CD14-positive monocyte (primary cell): ENCODE measurements around the gene SPAAR. TPM values are rescaled to one million over a fixed set of nuclear protein-coding genes. Genes with fewer than 3 reads are reported as not detected.

ENCODE experiments used
- DNase-seq, 3 donors: peaks; one replicate each; pipeline ENCODE4 v3.0.0-alpha.2; 2011 to 2022
- H2AFZ ChIP-seq: 2 replicates; pipeline ENCODE4 v1.6.0; 2012; ENCODE audit warnings: mild to moderate bottlenecking, low read depth, low read length, inconsistent platforms; ENCODE audit not compliant: insufficient read depth, poor library complexity, severe bottlenecking
- H3K27ac ChIP-seq, 2 donors: 1 replicate in 1 of 2; 2 replicates in 1 of 2; pipeline ENCODE4 v1.5.1; 2012 to 2013; ENCODE audit warnings: low read length in 2 of 2, control low read depth in 1 of 2, inconsistent platforms in 1 of 2, low read depth in 1 of 2, mild to moderate bottlenecking in 1 of 2
- H3K27me3 ChIP-seq, 2 donors: one replicate each; pipeline versions ENCODE4 v1.6.0 to v1.6.1; 2011 to 2013; ENCODE audit warnings: low read length in 2 of 2; ENCODE audit not compliant: control insufficient read depth in 2 of 2, insufficient read depth in 2 of 2
- H3K36me3 ChIP-seq, 2 donors: replicated peaks in 1 of 2; 1 replicate in 1 of 2; 2 replicates in 1 of 2; pipeline versions ENCODE4 v1.5.1 to v1.6.1; 2012 to 2013; ENCODE audit warnings: low read length in 2 of 2, control low read depth in 1 of 2, inconsistent platforms in 1 of 2, mild to moderate bottlenecking in 1 of 2; ENCODE audit not compliant: insufficient read depth in 2 of 2, control insufficient read depth in 1 of 2
- H3K4me1 ChIP-seq, 2 donors: 1 replicate in 1 of 2; 2 replicates in 1 of 2; pipeline versions ENCODE4 v1.5.1 to v1.6.1; 2012 to 2013; ENCODE audit warnings: low read length in 2 of 2, control low read depth in 1 of 2, inconsistent platforms in 1 of 2, mild to moderate bottlenecking in 1 of 2, moderate library complexity in 1 of 2; ENCODE audit not compliant: insufficient read depth in 2 of 2, control insufficient read depth in 1 of 2
- H3K4me2 ChIP-seq: replicated peaks from 2 replicates; pipeline ENCODE3; 2012; ENCODE audit warnings: low read length, moderate library complexity, mild to moderate bottlenecking; ENCODE audit not compliant: poor library complexity, severe bottlenecking; ENCODE audit errors: extremely low read depth
- H3K4me3 ChIP-seq, 3 experiments: fragments of 200-600 bp in 1 of 3; sonication (generic) in 1 of 3; replicated peaks in 1 of 3; 1 replicate in 2 of 3; 2 replicates in 1 of 3; pipeline ENCODE4 v1.5.1; 2011 to 2013; ENCODE audit warnings: low read length in 3 of 3, mild to moderate bottlenecking in 3 of 3, control low read depth in 2 of 3, low read depth in 2 of 3, inconsistent platforms in 1 of 3, moderate library complexity in 1 of 3
- H3K79me2 ChIP-seq: 2 replicates; pipeline ENCODE4 v1.6.0; 2012; ENCODE audit warnings: mild to moderate bottlenecking, control low read depth, inconsistent platforms, low read length, moderate library complexity; ENCODE audit not compliant: insufficient read depth
- H3K9ac ChIP-seq: 2 replicates; pipeline ENCODE4 v1.6.0; 2017; ENCODE audit warnings: low read length, mild to moderate bottlenecking; ENCODE audit not compliant: insufficient read depth, poor library complexity, severe bottlenecking
- H3K9me3 ChIP-seq, 2 donors: replicated peaks in 1 of 2; 1 replicate in 1 of 2; 2 replicates in 1 of 2; pipeline versions ENCODE4 v1.5.1 to v1.6.1; 2012 to 2013; ENCODE audit warnings: low read length in 2 of 2, control low read depth in 1 of 2; ENCODE audit not compliant: control insufficient read depth in 1 of 2, insufficient read depth in 1 of 2
- H4K20me1 ChIP-seq: 2 replicates; pipeline ENCODE4 v1.6.0; 2012; ENCODE audit warnings: mild to moderate bottlenecking, low read length, control low read depth, moderate library complexity; ENCODE audit not compliant: insufficient read depth
- H3K27ac Mint-ChIP-seq, 7 donors: one replicate each; pipeline ENCODE4 v1.8.0; 2020; ENCODE audit warnings: mild to moderate bottlenecking in 7 of 7, mixed read lengths in 7 of 7, moderate library complexity in 6 of 7, inconsistent platforms in 2 of 7
- H3K27me3 Mint-ChIP-seq, 3 donors: one replicate each; pipeline ENCODE4 v1.8.0; 2021 to 2022; ENCODE audit warnings: low read depth in 3 of 3, mild to moderate bottlenecking in 3 of 3, mixed read lengths in 3 of 3, moderate library complexity in 3 of 3, inconsistent platforms in 1 of 3
- H3K36me3 Mint-ChIP-seq, 2 donors: one replicate each; pipeline ENCODE4 v1.8.0; 2020; ENCODE audit warnings: mixed read lengths in 2 of 2, inconsistent platforms in 1 of 2, mild to moderate bottlenecking in 1 of 2
- H3K4me1 Mint-ChIP-seq: one replicate; pipeline ENCODE4 v1.8.0; 2020; ENCODE audit warnings: mild to moderate bottlenecking, mixed read lengths
- H3K4me3 Mint-ChIP-seq, 2 donors: one replicate each; pipeline ENCODE4 v1.8.0; 2020; ENCODE audit warnings: mild to moderate bottlenecking in 2 of 2, mixed read lengths in 2 of 2, moderate library complexity in 1 of 2
- H3K9me3 Mint-ChIP-seq, 7 donors: one replicate each; pipeline ENCODE4 v1.8.0; 2020 to 2022; ENCODE audit warnings: mixed read lengths in 7 of 7, mild to moderate bottlenecking in 6 of 7, moderate library complexity in 6 of 7, inconsistent platforms in 2 of 7
- WGBS: methylation state at CpG from one replicate; pipeline ENCODE4 v1.1.5; 2013; ENCODE audit warnings: missing lambda C conversion rate; ENCODE audit not compliant: insufficient coverage; 5-methylcytosine and 5-hydroxymethylcytosine counted together
- intact Hi-C, 2 donors: fragments of 100-400 bp; cut with micrococcal nuclease; formaldehyde crosslinking; loops; one replicate each; pipeline versions ENCODE4 v1.15.0 to v1.15.1; 2023
- polyA plus RNA-seq, 3 donors: library from polyadenylated mRNA; depleted of rRNA in 1 of 3; unstranded in 2 of 3; stranded (reverse) in 1 of 3; fragments of 300-500 nt in 2 of 3; fragments of >200 nt in 1 of 3; fragmentation: Illumina TruSeq in 2 of 3; gene quantifications; 1 replicate in 2 of 3; 2 replicates in 1 of 3; pipeline ENCODE4 v1.2.3, GENCODE V29; 2012 to 2021
- TF ChIP-seq, protein P1 (sequence below): fragments of 200-600 bp; IDR thresholded peaks from one replicate; pipeline ENCODE4 v1.8.0; 2022; ENCODE audit warnings: antibody characterized with exemption, mild to moderate bottlenecking

Gene SPAAR
- polyA plus RNA-seq, 3 donors: not detected

DNA sequence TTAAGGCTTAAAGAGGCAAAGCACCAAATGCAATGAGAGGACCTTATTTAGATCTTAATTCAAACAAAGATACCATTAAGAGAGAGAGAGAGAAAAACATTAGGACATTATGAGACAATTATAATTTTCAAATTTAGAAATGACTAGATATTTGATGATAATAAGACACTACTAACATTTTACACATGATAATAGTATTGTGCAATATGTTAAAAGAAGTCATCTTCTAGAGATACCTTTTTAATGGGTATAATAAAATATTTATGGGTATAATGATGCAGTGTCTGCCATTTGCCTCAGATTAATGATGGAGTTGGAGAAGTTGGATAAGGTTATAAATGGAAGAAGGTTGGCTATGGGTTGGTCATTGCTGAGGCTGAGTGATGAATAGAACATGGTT, 21.2 kb downstream of the SPAAR start:
- no peaks in the 10 kb centered on the region for H3K9me3 Mint-ChIP-seq
- no peak overlapping the region for H3K4me3 Mint-ChIP-seq
- intact Hi-C loops: no loop called here
- H3K4me1 Mint-ChIP-seq: peaks cover 9% of the 10 kb centered on the region
- H3K27ac ChIP-seq: no peak overlapping the region
- H2AFZ ChIP-seq: no peak overlapping the region
- no peaks in the 10 kb centered on the region for H3K27me3 ChIP-seq
- no peaks in the 10 kb centered on the region for H4K20me1 ChIP-seq
- no peak overlapping the region for H3K4me3 ChIP-seq
- no peak overlapping the region for H3K4me2 ChIP-seq
- no peaks in the 10 kb centered on the region for H3K79me2 ChIP-seq
- no peak overlapping the region for H3K27ac Mint-ChIP-seq
- no peaks in the 10 kb centered on the region for H3K9me3 ChIP-seq
- no peaks in the 10 kb centered on the region for H3K36me3 Mint-ChIP-seq
- H3K9ac ChIP-seq: no peak overlapping the region
- DNase-seq: no peak
- peaks cover 0 to 5% (median 0%) of the 10 kb centered on the region in 3 donors for H3K27me3 Mint-ChIP-seq
- TF ChIP-seq, protein P1, sequence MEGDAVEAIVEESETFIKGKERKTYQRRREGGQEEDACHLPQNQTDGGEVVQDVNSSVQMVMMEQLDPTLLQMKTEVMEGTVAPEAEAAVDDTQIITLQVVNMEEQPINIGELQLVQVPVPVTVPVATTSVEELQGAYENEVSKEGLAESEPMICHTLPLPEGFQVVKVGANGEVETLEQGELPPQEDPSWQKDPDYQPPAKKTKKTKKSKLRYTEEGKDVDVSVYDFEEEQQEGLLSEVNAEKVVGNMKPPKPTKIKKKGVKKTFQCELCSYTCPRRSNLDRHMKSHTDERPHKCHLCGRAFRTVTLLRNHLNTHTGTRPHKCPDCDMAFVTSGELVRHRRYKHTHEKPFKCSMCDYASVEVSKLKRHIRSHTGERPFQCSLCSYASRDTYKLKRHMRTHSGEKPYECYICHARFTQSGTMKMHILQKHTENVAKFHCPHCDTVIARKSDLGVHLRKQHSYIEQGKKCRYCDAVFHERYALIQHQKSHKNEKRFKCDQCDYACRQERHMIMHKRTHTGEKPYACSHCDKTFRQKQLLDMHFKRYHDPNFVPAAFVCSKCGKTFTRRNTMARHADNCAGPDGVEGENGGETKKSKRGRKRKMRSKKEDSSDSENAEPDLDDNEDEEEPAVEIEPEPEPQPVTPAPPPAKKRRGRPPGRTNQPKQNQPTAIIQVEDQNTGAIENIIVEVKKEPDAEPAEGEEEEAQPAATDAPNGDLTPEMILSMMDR: no peak
- H3K4me1 ChIP-seq: no peaks in the 10 kb centered on the region
- H3K36me3 ChIP-seq: no peaks in the 10 kb centered on the region

DNA sequence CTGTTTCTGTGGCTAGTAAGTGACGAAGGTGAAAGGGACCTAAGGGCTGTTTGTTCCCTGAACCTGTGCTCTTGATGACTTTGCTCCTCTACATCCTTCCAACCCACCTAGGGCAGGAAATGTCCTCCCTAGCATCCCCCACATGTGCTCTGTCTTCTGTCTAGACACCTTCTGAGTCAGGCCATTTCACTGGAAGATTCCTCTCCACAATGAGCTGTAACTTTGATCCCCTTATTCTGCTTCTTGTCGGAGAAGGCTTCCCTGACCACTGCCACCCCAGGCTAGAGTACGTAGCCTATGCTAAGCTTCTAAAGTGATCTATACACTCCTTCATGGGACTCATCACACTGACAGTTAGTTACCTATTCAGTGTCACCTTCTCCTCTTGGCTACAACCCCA, 21.7 kb downstream of the SPAAR start:
- no peaks in the 10 kb centered on the region for H3K9me3 ChIP-seq
- no peak overlapping the region for H3K27ac Mint-ChIP-seq
- H3K9me3 Mint-ChIP-seq: no peaks in the 10 kb centered on the region
- H3K4me1 ChIP-seq: no peaks in the 10 kb centered on the region
- no peaks in the 10 kb centered on the region for H3K79me2 ChIP-seq
- no peak overlapping the region for H3K9ac ChIP-seq
- no peaks in the 10 kb centered on the region for H3K36me3 Mint-ChIP-seq
- H3K27me3 Mint-ChIP-seq: peaks cover 0 to 5% (median 0%) of the 10 kb centered on the region in 3 donors
- no peak overlapping the region for H2AFZ ChIP-seq
- no peak overlapping the region for H3K4me3 Mint-ChIP-seq
- no peak overlapping the region for H3K4me3 ChIP-seq
- TF ChIP-seq, protein P1: no peak
- no peaks in the 10 kb centered on the region for H3K27me3 ChIP-seq
- no peak overlapping the region for H3K4me2 ChIP-seq
- no peaks in the 10 kb centered on the region for H3K36me3 ChIP-seq
- intact Hi-C loops: no loop called here
- H3K27ac ChIP-seq: no peak overlapping the region
- H4K20me1 ChIP-seq: no peaks in the 10 kb centered on the region
- 100% methylated on average over 2 of the region's 3 CpGs for WGBS
- peaks cover 9% of the 10 kb centered on the region for H3K4me1 Mint-ChIP-seq
- DNase-seq: no peak
